Neuron (in vitro differentiated cells): Measurements from ENCODE around the gene CLCN6.

Experiments used
- H2AFZ ChIP-seq: one replicate; pipeline ENCODE4 v1.6.1; 2013; ENCODE audit warnings: low read depth, mild to moderate bottlenecking, inconsistent platforms, low read length, moderate library complexity
- H3K27me3 ChIP-seq: one replicate; pipeline ENCODE4 v1.6.1; 2013; ENCODE audit warnings: low read length; ENCODE audit not compliant: insufficient read depth
- H3K36me3 ChIP-seq: one replicate; pipeline ENCODE4 v1.6.1; 2013; ENCODE audit warnings: low read length; ENCODE audit not compliant: insufficient read depth
- H3K4me1 ChIP-seq: one replicate; pipeline ENCODE4 v1.6.1; 2013; ENCODE audit warnings: low read length; ENCODE audit not compliant: insufficient read depth
- H3K4me3 ChIP-seq: 2 replicates; pipeline ENCODE4 v1.5.1; 2013; ENCODE audit warnings: mild to moderate bottlenecking, low read length, moderate library complexity
- H3K9me3 ChIP-seq: one replicate; pipeline ENCODE4 v1.6.1; 2013; ENCODE audit warnings: low read length

CLCN6 gene

GRCh38 chr1:11783556-11783955 lies 22.4 kb upstream of the CLCN6 start:
- no peak overlapping the region for H3K4me3 ChIP-seq
- H3K27me3 ChIP-seq: peaks cover 3% of the 10 kb centered on the region
- H2AFZ ChIP-seq: no peak overlapping the region
- no peaks in the 10 kb centered on the region for H3K36me3 ChIP-seq
- peaks cover 14% of the 10 kb centered on the region for H3K4me1 ChIP-seq
- H3K9me3 ChIP-seq: no peaks in the 10 kb centered on the region

- H3K4me1 ChIP-seq: peaks cover 23% of the 10 kb centered on the region
- peak overlapping the region; percentile 27 for H2AFZ ChIP-seq
- H3K9me3 ChIP-seq: no peaks in the 10 kb centered on the region
- H3K27me3 ChIP-seq: peaks cover 3% of the 10 kb centered on the region
- no peaks in the 10 kb centered on the region for H3K36me3 ChIP-seq
- H3K4me3 ChIP-seq: no peak overlapping the region
Observed at GRCh38 chr1:11784256-11784992, 21.6 kb upstream of the CLCN6 start.

- peaks cover 3% of the 10 kb centered on the region for H3K27me3 ChIP-seq
- H3K36me3 ChIP-seq: no peaks in the 10 kb centered on the region
- H3K4me1 ChIP-seq: peaks cover 30% of the 10 kb centered on the region
- no peak overlapping the region for H3K4me3 ChIP-seq
- no peaks in the 10 kb centered on the region for H3K9me3 ChIP-seq
- peak overlapping the region; percentile 27 for H2AFZ ChIP-seq
Observed at GRCh38 chr1:11784993-11785769, 20.8 kb upstream of the CLCN6 start.

GRCh38 chr1:11786168-11786567 lies 19.8 kb upstream of the CLCN6 start:
- no peak overlapping the region for H2AFZ ChIP-seq
- no peaks in the 10 kb centered on the region for H3K9me3 ChIP-seq
- H3K4me3 ChIP-seq: no peak overlapping the region
- peaks cover 30% of the 10 kb centered on the region for H3K4me1 ChIP-seq
- peaks cover 4% of the 10 kb centered on the region for H3K36me3 ChIP-seq
- peaks cover 3% of the 10 kb centered on the region for H3K27me3 ChIP-seq

- H3K4me3 ChIP-seq: no peak overlapping the region
- H3K27me3 ChIP-seq: peaks cover 3% of the 10 kb centered on the region
- H3K9me3 ChIP-seq: no peaks in the 10 kb centered on the region
- peaks cover 30% of the 10 kb centered on the region for H3K4me1 ChIP-seq
- peaks cover 4% of the 10 kb centered on the region for H3K36me3 ChIP-seq
- no peak overlapping the region for H2AFZ ChIP-seq
Observed at GRCh38 chr1:11787251-11787803, 18.7 kb upstream of the CLCN6 start.

- H3K27me3 ChIP-seq: peaks cover 3% of the 10 kb centered on the region
- H3K36me3 ChIP-seq: peaks cover 4% of the 10 kb centered on the region
- H3K4me3 ChIP-seq: no peak overlapping the region
- H2AFZ ChIP-seq: no peak overlapping the region
- no peaks in the 10 kb centered on the region for H3K9me3 ChIP-seq
- peaks cover 30% of the 10 kb centered on the region for H3K4me1 ChIP-seq
Observed at GRCh38 chr1:11787804-11788436, 18.1 kb upstream of the CLCN6 start.

- Histone ChIP-seq H3K36me3 (peaks cover 4% of the 10 kb centered on the region), H3K27me3 (peaks cover 3% of the 10 kb centered on the region), H3K4me1 (peaks cover 30% of the 10 kb centered on the region), H2AFZ (no peak overlapping the region), H3K4me3 (no peak overlapping the region), H3K9me3 (no peaks in the 10 kb centered on the region)
Observed at GRCh38 chr1:11788549-11789053, 17.4 kb upstream of the CLCN6 start.

GRCh38 chr1:11789126-11790067 lies 16.6 kb upstream of the CLCN6 start:
- peaks cover 10% of the 10 kb centered on the region for H3K36me3 ChIP-seq

DNA sequence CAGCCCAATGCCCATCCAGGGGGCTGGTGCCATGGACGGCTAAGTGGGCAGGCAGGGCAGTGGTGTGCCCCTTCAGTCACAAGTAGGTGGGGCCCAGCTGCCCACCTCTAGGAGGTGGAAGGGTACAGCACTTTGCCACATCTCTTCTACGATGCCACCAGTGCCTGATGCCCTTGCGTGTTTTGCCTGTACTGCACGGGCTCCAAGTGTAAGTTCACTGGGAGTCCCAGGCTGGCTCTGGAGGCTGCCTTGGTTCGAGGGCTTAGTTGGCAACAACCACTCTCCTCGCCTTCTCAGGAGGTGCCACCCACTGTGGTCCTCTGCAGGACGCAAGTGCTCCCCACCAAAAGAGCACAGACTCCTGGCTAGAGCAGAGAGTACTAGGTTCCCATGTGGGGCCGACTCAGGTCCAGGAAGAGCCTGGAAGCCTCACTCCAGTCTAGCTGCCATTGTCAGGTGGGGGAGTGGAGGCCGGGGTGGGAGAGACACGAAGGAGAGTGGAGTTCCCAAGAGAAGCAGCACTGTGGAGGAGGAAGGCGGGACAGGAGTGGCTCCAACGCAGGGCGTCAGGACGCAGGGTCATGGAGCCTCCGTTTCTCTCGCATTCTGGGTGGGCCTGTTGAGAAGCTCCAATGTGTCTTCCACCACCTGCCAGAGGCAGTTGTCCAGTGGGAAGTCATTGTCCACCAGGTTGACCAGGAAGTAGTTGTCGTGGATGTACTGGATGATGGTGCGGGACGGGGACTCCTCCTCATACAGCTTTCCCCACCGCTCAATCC lies 15.7 kb upstream of the CLCN6 start:
- no peak overlapping the region for H2AFZ ChIP-seq
- no peaks in the 10 kb centered on the region for H3K27me3 ChIP-seq
- no peaks in the 10 kb centered on the region for H3K9me3 ChIP-seq
- no peak overlapping the region for H3K4me3 ChIP-seq
- H3K4me1 ChIP-seq: peaks cover 23% of the 10 kb centered on the region
- H3K36me3 ChIP-seq: peaks cover 19% of the 10 kb centered on the region

More at GRCh38 chr1:11789126-11790067, 16.6 kb upstream of the CLCN6 start:
- no peaks in the 10 kb centered on the region for H3K9me3 ChIP-seq
- H2AFZ ChIP-seq: no peak overlapping the region
- H3K4me3 ChIP-seq: no peak overlapping the region
- H3K4me1 ChIP-seq: peaks cover 30% of the 10 kb centered on the region
- peaks cover under 1% of the 10 kb centered on the region for H3K27me3 ChIP-seq

GRCh38 chr1:11790880-11791715 lies 14.9 kb upstream of the CLCN6 start:
- Histone ChIP-seq H3K4me3 (no peak overlapping the region), H3K36me3 (peaks cover 27% of the 10 kb centered on the region), H3K4me1 (peaks cover 23% of the 10 kb centered on the region), H3K27me3 (no peaks in the 10 kb centered on the region), H2AFZ (no peak overlapping the region), H3K9me3 (no peaks in the 10 kb centered on the region)

DNA sequence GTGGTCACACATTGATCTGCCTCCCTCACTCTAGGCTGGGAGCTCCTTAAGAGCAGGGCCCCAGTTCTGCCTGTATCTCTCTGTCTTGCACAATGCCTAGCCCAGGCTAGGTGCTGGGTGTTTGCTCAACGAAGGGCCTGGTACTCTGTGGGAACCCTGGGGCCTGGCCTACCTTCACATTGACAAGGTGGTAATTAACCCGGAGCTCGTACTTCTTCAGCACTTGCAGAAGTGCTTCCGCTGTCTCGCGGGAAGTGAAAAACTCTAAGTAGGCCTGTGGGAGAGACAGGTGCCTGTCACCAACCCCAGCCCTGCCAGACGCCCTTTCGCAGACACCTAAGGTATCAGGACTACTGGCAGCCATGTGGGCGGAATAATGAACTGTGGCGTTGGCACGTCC lies 13.9 kb upstream of the CLCN6 start:
- Histone ChIP-seq H3K4me3 (no peak overlapping the region), H3K4me1 (peaks cover 23% of the 10 kb centered on the region), H3K27me3 (no peaks in the 10 kb centered on the region), H3K36me3 (peaks cover 30% of the 10 kb centered on the region), H2AFZ (no peak overlapping the region), H3K9me3 (no peaks in the 10 kb centered on the region)
